PFSK-1 (cell line): ENCODE measurements around the gene AIP.

Experiments
- FOXP2 ChIP-seq: optimal IDR thresholded peaks from 2 replicates; pipeline ENCODE3; 2011; ENCODE audit warnings: borderline replicate concordance, control low read depth, inconsistent platforms; ENCODE audit not compliant: insufficient read depth; ENCODE audit errors: extremely low read length, extremely low read depth
- POLR2AphosphoS5 ChIP-seq: IDR thresholded peaks from 2 replicates; pipeline ENCODE4 v1.6.1; 2012; ENCODE audit warnings: low read depth, mild to moderate bottlenecking, control low read depth, low read length, moderate library complexity
- SIN3A ChIP-seq: IDR thresholded peaks from 2 replicates; pipeline ENCODE4 v1.6.1; 2012; ENCODE audit warnings: mild to moderate bottlenecking, low read length, moderate library complexity, borderline replicate concordance; ENCODE audit not compliant: insufficient read depth
- TAF1 ChIP-seq: IDR thresholded peaks from 2 replicates; pipeline ENCODE4 v1.6.1; 2012; ENCODE audit warnings: low read length, control low read depth, borderline replicate concordance; ENCODE audit not compliant: insufficient read depth
- TF ChIP-seq, protein P1 (sequence below), 2 experiments: IDR thresholded peaks; 2 replicates each; pipeline versions ENCODE4 v1.6.1 to v1.8.0; 2011 to 2012; ENCODE audit warnings: low read depth in 2 of 2, low read length in 2 of 2, control low read depth in 1 of 2, inconsistent platforms in 1 of 2, mild to moderate bottlenecking in 1 of 2, moderate library complexity in 1 of 2; ENCODE audit not compliant: insufficient read depth in 1 of 2

The AIP gene

DNA sequence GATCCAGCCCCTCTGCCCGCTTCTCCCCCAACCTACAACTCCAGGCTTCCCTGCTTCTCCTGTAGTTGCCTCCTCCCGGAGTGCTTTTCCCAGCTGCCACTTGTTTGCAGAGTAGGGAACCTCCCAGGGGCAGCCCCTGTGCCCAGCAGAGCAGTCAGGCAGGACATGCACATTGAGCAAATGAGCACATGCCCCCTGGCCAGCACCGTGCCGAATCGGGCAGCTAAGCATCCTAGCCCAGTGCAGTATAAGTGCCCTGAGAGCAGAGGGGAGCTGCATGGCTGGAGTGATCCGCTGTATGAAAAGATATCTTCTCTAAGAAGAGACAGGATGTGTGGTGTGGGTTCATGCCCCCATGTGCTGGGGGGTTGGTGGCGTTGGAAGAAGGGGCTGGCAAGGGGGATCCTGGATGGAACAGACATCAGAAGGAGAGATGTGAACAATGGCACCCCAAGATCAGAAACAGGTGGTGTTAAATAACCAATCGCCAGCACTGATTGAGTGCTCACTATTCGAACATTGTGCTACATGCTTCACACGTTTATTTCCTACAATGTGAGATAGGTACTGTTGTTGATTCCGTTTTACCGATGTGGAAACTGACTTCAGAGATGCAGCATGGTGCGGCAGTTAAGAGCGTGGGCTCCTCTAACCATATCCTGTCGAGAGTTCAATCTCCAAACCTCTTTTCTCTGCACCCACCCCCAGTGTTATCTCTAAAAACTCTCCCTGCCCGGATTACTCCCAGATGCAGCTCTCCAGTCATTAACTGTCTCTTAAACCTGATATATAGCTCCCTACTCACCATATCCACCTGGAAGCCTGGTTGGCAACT lies 1.2 kb downstream of the AIP start:
- TF ChIP-seq, protein P1, sequence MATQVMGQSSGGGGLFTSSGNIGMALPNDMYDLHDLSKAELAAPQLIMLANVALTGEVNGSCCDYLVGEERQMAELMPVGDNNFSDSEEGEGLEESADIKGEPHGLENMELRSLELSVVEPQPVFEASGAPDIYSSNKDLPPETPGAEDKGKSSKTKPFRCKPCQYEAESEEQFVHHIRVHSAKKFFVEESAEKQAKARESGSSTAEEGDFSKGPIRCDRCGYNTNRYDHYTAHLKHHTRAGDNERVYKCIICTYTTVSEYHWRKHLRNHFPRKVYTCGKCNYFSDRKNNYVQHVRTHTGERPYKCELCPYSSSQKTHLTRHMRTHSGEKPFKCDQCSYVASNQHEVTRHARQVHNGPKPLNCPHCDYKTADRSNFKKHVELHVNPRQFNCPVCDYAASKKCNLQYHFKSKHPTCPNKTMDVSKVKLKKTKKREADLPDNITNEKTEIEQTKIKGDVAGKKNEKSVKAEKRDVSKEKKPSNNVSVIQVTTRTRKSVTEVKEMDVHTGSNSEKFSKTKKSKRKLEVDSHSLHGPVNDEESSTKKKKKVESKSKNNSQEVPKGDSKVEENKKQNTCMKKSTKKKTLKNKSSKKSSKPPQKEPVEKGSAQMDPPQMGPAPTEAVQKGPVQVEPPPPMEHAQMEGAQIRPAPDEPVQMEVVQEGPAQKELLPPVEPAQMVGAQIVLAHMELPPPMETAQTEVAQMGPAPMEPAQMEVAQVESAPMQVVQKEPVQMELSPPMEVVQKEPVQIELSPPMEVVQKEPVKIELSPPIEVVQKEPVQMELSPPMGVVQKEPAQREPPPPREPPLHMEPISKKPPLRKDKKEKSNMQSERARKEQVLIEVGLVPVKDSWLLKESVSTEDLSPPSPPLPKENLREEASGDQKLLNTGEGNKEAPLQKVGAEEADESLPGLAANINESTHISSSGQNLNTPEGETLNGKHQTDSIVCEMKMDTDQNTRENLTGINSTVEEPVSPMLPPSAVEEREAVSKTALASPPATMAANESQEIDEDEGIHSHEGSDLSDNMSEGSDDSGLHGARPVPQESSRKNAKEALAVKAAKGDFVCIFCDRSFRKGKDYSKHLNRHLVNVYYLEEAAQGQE (IDR thresholded peaks at IDR 0.05; ENCODE audit: insufficient read depth in 1 of 2, low read depth in 2 of 2, low read length in 2 of 2) = no peak
- TF ChIP-seq FOXP2 (no peak), POLR2AphosphoS5 (no peak), TAF1 (no peak), SIN3A (no peak)

DNA sequence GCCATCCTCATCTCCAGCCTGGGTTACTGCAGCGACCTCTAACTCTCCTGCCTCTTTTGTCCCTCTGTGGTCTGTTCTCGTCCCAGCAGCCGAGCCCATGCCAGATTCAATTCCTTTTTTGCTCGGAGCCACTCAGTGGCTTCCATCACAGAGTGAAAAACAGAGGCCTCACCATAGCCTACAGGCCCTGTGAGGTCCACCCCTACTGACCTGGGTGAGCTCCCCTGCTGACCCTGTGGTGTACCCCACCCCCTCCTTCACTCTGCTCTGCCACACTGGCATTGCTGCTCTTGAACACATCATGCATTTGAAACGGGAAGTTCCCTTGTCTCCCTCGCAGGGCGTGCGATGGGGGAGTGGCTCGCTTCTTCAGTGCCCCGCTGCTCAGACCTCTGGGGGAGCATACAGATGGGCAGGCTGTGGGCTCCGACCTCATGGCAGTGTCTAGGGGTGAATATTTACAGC lies 2.1 kb downstream of the AIP start:
- no peak for TF ChIP-seq POLR2AphosphoS5
- no peak for TF ChIP-seq TAF1
- TF ChIP-seq FOXP2 = no peak
- TF ChIP-seq SIN3A = no peak
- TF ChIP-seq, protein P1 (IDR thresholded peaks at IDR 0.05; ENCODE audit: insufficient read depth in 1 of 2, low read depth in 2 of 2, low read length in 2 of 2) = no peak

DNA sequence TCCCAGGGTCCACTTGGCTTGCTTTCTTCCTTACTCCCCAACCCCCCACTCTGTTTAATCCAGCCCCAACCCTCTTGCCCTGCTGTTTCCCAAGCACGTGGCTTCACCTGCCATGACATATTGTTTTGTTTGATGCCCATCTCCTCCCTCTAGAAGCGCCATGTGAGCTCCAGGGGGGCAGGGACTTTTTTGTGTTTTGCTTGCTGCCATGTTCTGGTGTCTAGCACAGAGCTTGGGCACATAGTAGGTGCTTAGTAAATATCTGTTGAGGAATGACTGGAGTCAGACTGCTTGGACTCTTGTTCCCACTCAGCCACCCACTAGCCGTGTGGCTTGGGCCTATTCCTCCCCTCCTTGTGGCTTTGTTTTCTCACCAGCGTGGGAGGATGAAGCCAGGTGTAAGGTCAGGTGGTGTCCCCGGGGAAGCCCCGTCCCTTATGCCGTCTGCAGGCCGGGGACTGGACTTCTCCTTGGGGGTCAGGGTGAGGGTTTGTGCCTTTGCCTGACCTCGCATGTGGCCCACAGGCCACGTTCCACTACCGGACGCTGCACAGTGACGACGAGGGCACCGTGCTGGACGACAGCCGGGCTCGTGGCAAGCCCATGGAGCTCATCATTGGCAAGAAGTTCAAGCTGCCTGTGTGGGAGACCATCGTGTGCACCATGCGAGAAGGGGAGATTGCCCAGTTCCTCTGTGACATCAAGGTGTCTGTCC lies 3.8 kb downstream of the AIP start:
- no peak for TF ChIP-seq POLR2AphosphoS5
- TF ChIP-seq SIN3A = no peak
- TF ChIP-seq, protein P1 (IDR thresholded peaks at IDR 0.05; ENCODE audit: insufficient read depth in 1 of 2, low read depth in 2 of 2, low read length in 2 of 2) = no peak
- TF ChIP-seq FOXP2 = no peak
- no peak for TF ChIP-seq TAF1

DNA sequence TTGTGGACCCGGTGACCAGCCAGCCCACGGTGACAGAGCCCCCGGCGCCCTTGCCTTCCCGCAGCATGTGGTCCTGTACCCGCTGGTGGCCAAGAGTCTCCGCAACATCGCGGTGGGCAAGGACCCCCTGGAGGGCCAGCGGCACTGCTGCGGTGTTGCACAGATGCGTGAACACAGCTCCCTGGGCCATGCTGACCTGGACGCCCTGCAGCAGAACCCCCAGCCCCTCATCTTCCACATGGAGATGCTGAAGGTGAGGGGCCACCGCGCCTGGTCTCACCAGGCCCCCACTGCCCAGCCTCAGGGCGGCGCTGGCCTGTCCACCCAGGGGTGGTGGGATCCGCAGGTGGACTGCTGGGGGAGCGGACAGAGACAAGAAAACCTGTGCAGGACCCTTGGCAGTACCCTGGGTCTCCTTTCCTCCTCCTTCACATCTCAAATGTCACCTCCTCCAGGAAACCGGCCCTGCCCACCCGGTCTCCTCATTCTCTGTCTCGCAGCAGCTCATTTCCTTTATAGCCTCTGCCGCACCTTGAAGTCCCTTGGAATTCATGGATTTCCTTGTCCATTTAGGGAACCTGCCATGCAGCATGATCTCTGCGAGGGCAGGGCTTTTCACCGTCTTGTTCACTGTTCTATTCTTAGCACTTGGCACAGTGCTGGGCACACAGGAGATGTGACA lies 6.5 kb downstream of the AIP start:
- TF ChIP-seq, protein P1 (IDR thresholded peaks at IDR 0.05; ENCODE audit: insufficient read depth in 1 of 2, low read depth in 2 of 2, low read length in 2 of 2) = no peak
- TF ChIP-seq FOXP2 (no peak), POLR2AphosphoS5 (no peak), SIN3A (no peak), TAF1 (no peak)
